Activated gamma-delta T cell (primary cell): ENCODE data around the gene LSM3.
"Not testable (repeated sequence)": the region's sequence is repeated elsewhere in the genome, so short reads cannot be mapped to it uniquely, and the experiment has no call there.

ENCODE experiments used
- DNase-seq: peaks from one replicate; lab custom pipeline; 2025; lab: John Stamatoyannopoulos, UW

LSM3 gene

DNA sequence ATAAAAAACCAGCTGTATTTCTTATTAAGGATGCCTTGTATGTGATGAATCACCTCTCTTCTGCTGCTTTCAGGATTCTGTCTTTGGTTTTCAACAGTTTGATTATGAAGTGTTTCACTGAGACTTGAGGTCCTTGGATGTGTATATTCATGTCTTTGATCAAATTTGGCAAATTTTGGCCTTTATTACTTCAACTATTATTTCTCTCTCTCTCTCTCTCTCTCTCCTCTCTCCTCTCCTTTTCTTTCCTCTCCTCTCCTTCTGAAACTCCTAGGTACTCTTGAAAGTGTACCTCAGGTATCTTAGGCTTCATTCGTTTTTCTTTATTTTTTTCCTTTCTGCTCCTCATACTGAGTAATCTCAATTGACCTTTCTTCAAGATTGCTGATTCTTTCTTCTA is 43.3 kb downstream of the LSM3 start:
- no peak for DNase-seq

DNA sequence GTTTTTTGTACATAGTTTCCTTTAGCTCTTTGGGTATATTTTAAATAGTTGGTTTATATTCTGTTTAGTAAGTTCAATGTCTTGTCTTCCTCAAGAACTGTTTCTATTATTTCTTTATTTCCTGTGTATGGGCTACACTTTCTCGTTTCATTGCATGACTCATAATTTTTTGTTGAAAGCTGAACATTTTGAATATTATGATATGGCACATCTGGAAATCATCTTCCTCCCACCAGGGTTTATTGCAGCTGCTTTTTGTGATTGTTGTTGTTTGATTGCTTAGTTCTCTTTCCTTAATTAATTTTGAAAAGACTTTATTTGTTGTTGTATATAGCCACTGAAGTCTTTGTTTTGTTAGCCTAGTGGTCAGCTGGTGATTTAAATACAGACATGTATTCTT is 43.8 kb downstream of the LSM3 start:
- DNase-seq, result no peak

DNA sequence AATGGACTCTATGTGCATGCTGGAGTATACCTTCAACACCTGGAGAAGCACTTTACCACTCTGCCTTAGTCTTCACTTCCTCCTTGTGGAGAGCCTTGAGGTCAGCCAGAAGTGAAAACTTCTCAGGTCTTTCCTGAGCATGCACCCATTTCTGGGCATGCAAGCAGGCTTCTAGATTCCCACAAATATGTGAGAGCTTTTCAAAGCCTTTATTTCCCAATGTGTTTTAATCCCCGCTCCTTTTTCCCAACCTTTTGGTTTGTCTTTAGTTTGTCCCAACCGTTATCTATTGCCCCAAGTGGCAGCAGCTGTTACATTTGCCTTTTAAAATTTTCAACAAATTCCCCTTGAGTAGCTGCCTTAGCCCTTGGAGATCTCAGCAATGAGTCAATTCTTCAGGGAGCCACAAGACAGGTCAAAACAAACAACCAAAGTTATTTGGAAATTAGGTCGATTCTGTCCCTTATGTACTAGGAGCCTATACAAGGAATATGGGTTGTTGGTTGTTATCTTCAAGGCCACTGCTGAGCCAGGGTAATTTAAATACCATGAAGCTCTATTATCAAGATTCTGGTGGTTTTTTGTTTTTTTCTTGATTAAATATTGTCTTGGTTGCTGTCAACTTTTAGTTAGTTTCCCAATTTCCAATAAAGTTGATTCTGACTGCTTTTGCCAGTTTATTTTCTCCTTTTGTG is 44.4 kb downstream of the LSM3 start:
- DNase-seq, result no peak

DNA sequence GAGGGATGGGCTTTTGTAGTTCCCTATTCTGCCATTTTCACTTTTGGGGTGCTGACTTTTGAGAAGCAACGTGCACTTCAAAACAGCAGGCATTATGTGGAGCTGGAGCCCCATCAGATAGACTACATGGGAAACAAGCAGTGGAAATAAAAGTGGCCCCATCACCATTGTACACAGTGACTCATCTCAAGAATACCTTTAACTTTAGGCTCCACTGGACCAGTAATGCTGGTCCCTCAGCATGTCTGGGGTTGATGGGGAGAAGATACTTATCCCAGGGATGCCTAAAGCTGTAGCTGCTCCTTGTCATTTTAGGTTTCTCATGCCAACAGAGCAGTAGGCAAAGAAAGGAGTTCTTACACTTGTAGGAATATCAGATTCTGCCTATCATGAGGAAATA is 45.0 kb downstream of the LSM3 start:
- DNase-seq, result no peak

DNA sequence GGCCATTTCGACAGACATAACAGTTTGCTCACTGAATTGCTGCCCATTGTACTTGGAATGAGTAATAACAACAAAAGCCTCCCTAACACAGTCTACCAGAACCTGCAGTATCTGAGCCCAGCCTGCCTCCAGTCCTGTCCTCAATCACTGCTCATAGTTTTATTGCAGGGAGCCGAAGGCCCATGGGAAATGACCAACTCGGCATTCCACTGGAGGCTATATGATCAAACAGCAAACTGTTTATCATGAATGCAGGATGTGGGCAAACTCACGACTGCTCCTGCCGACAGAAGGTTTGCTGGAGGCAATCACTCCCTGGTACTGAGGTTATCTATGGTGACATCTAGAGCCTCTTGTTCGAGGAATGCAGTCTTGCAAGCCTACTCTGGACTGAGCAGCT is 46.3 kb downstream of the LSM3 start:
- no peak for DNase-seq

DNA sequence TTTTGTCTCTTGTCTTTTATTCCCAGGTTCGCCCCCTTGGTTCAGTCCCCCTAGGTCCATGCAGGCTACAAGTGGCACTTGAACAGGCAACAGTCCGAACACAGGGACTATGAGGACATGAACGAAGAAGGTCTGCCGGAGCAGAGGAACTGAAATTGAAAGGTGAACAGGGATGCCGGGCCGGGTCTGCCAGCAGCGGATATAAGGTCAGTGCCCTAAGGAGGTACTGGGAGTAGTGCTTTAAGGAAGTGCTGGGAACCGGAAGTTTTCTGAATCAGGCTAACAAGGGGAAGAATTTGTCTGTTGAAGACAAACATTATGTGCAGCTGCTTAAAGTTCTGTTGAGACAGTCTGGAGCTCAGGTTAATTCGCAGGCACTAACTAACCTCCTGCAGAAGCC is 46.8 kb downstream of the LSM3 start:
- no peak for DNase-seq

DNA sequence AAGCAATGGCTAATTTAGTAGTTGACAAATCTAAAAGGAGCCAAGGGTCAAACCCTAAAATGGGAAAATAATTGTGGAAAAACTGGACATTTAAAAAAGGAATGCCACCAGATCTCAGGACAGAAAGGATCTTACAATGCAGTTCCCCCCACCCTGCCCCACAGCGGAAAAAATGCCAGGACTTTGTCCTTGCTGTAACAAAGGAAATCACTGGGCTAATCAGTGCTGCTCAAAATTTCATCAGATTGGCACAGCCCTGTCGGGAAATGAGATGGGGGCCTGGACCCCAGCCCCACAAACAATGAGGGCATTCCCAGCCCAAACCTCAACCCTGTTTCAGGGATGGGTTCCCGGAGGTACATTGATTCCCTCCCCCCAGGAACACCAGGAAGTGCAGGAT is 47.7 kb downstream of the LSM3 start:
- DNase-seq, result not testable (repeated sequence)

DNA sequence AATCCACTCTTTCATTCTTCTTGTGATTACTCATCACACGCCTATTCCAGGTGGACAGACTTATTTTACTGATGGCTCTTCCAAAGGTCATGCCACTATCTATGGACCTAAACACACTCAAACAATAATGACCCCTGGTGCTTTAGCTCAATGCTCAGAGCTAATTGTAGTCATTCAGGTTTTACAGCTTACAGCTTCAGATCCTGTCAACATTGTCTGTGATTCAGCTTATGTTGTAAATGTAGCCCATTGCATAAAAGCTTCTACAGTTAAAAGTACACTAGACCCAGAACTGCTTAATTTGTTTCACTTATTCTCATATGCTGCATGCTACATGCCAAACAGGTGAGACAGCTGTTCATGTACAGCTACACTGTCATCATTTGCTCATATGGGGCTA is 49.2 kb downstream of the LSM3 start:
- DNase-seq, result no peak

- DNase-seq, result no peak
Observed at GRCh38 chr3:14228681-14229470, 50.3 kb downstream of the LSM3 start.

DNA sequence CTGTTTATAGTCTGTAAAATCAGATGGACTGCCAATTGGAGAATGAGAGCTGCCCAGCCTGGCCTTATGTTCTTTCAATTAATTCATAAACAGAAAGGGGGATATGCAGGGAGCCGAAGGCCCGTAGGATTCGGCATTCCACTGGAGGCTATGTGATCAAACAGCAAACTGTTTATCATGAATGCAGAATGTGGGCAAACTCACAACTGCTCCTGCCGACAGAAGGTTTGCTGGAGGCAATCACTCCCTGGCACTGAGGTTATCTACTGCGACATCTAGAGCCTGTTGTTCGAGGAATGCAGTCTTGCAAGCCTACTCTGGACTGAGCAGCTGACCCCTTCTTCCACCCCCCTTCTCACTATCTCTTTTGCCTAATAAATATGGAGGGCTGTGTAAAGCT is 51.1 kb downstream of the LSM3 start:
- DNase-seq, result not testable (repeated sequence)

- DNase-seq, result no peak
Observed at GRCh38 chr3:14230729-14231128, 52.1 kb downstream of the LSM3 start.

- DNase-seq, result no peak
Observed at GRCh38 chr3:14231145-14231990, 52.8 kb downstream of the LSM3 start.

DNA sequence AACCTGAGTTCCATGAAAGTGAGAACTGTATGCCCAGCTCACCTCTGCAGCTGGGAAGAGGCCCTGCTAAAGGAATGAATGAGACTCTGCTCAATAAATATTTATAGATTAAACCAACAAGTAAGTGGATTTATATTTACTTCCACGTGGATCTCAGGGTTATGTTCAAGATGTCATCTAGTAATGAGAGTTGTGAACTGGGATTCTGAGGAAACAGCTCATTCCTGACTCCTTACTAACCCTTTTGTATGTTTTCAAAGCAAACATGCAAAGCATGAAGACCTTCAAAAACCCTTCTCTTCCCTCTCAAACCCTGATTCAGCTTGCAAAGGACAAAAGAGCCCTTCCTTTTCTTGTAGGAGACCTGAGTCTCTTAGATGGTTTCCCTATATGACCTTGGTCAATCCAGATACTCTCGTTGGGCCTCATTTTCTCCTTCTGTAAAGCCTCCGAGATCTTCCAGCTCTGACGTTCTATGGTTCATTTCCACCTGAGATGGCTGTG is 53.4 kb downstream of the LSM3 start:
- DNase-seq, result no peak

GRCh38 chr3:14234251-14235002 is 55.8 kb downstream of the LSM3 start:
- no peak for DNase-seq

- no peak for DNase-seq
Observed at GRCh38 chr3:14235003-14235911, 56.6 kb downstream of the LSM3 start.

DNA sequence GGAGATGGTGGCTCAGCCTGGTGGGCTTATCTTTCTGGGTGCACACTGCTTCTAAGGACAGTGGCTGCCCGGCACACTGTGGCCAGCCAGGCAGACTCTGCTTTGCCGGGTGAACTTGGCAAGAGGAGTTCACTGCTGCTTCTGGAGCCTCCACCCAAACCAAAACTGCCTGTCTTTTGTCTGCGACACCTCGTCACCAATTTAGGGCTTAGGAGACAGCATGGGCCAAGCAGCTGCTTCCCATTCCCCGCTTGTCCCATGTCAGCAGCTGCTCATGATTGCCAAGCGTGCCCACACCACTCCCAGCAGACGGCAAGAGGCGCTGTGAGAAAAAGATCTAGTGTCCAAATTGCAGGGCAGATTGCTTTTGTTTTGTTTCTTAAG is 57.3 kb downstream of the LSM3 start:
- DNase-seq, result no peak

DNA sequence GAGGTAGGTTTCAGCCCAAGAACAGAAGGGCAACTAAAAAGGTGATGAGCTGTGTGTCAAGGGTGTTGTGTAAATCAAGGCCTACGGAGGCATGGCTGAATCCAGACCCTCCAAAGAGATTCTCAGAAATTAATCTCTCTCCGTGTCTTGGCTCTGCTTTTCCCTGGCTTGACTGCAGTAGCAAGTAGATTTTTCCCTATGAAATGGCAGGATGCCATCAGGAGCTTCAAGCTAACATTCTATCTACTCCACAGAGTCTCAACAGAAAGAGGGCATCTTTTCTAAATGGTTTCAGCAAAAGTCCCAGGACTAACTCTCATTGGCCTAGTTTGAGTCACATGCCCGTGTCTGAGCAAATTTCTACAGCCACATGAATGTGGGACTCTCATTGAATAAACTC is 58.3 kb downstream of the LSM3 start:
- DNase-seq, result no peak

GRCh38 chr3:14237457-14237856 is 58.8 kb downstream of the LSM3 start:
- DNase-seq, result no peak

GRCh38 chr3:14238356-14238755 is 59.7 kb downstream of the LSM3 start:
- DNase-seq, result no peak

GRCh38 chr3:14238930-14239329 is 60.3 kb downstream of the LSM3 start:
- DNase-seq, result no peak

DNA sequence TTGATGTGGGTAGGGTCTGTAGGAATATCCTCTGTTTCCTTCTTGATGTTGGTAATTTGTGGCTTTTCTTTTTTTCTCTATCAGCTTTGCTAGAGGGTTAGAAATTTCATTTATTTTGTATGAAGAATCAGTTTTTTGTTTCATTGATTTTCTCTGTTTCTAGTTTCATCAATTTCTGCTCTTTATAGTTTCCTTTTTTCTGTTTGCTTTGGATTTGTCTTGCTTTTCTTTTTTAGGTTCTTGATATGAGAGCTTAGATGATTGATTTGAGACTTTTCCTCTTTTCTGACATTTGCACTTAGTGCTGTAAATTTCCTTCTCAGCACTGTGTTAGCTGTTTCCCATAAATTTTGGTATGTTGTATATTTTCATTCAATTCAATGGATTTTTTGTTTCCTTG is 61.3 kb downstream of the LSM3 start:
- DNase-seq, result no peak
